Measurements from ENCODE around the gene LRP6. TPM values are rescaled to one million over a fixed set of nuclear protein-coding genes. Genes with fewer than 3 reads are reported as not detected.

The LRP6 gene
- total RNA-seq, 2 experiments from 2014 or later, result 5.2 to 8.1 TPM

GRCh38 chr12:12305568-12306300 is 38.9 kb upstream of the LRP6 start:
- Histone ChIP-seq H3K27ac (ENCODE audit: low read depth, low read length, poor library complexity, severe bottlenecking) (no peak overlapping the region), H3K79me2 (ENCODE audit: insufficient read depth, low read depth, low read length) (no peaks in the 10 kb centered on the region), H3K36me3 (ENCODE audit: insufficient read depth, low read length) (no peaks in the 10 kb centered on the region), H3K4me3 (ENCODE audit: low read depth, low read length, poor library complexity, severe bottlenecking) (no peak overlapping the region), H3K9me2 (ENCODE audit: insufficient read depth, low read length) (no peaks in the 10 kb centered on the region), H3K4me2 (ENCODE audit: low read length) (no peak overlapping the region), H3K9me3 (ENCODE audit: low read length) (no peaks in the 10 kb centered on the region), H2AFZ (ENCODE audit: low read length) (no peak overlapping the region), H4K20me1 (ENCODE audit: insufficient read depth, low read length) (no peaks in the 10 kb centered on the region), H3K4me1 (ENCODE audit: insufficient read depth, low read length, poor library complexity, severe bottlenecking) (no peaks in the 10 kb centered on the region)
- ChIA-PET POLR2A (interaction anchor here (0.6 kb wide), 1 partner anchor 132 kb away, joined by 3 read pairs; no protein-coding TSS in a partner anchor), CTCF (ENCODE audit: unreplicated experiment) (no interaction called here)
- no peak for DNase-seq (ENCODE audit: low spot score)
- intact Hi-C loops (cut with micrococcal nuclease; ENCODE audit: unreplicated experiment), result no loop called here
- no TSS peak for BruUV-seq (replicated peaks)
- no peak for TF ChIP-seq EZH2phosphoT487 (IDR thresholded peaks at IDR 0.05; ENCODE audit: borderline replicate concordance, low read depth, low read length)
- TF ChIP-seq, protein P1, sequence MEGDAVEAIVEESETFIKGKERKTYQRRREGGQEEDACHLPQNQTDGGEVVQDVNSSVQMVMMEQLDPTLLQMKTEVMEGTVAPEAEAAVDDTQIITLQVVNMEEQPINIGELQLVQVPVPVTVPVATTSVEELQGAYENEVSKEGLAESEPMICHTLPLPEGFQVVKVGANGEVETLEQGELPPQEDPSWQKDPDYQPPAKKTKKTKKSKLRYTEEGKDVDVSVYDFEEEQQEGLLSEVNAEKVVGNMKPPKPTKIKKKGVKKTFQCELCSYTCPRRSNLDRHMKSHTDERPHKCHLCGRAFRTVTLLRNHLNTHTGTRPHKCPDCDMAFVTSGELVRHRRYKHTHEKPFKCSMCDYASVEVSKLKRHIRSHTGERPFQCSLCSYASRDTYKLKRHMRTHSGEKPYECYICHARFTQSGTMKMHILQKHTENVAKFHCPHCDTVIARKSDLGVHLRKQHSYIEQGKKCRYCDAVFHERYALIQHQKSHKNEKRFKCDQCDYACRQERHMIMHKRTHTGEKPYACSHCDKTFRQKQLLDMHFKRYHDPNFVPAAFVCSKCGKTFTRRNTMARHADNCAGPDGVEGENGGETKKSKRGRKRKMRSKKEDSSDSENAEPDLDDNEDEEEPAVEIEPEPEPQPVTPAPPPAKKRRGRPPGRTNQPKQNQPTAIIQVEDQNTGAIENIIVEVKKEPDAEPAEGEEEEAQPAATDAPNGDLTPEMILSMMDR (conservative IDR thresholded peaks at IDR 0.05; ENCODE audit: low read length), result no peak

DNA sequence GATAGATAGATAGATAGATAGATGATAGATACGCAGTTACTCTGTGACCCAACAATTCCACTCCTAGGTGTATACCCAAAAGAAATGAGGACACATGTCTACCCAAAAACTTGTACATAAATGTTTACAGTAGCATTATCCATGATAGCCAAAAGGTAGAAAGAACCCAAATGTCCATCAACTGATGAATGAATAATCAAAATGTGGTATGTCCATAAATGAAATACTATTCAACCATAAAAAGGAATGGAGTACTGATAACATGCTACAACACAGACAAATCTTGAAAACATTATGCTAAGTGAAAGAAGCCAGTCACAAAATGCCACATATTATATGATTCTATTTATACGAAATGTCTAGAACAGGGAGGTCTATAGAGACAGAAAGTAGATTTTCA is 36.1 kb upstream of the LRP6 start:
- Histone ChIP-seq H4K20me1 (ENCODE audit: insufficient read depth, low read length) (no peaks in the 10 kb centered on the region), H2AFZ (ENCODE audit: low read length) (no peak overlapping the region), H3K9me3 (ENCODE audit: low read length) (no peaks in the 10 kb centered on the region), H3K27ac (ENCODE audit: low read depth, low read length, poor library complexity, severe bottlenecking) (no peak overlapping the region), H3K9me2 (ENCODE audit: insufficient read depth, low read length) (no peaks in the 10 kb centered on the region), H3K79me2 (ENCODE audit: insufficient read depth, low read depth, low read length) (no peaks in the 10 kb centered on the region), H3K36me3 (ENCODE audit: insufficient read depth, low read length) (no peaks in the 10 kb centered on the region), H3K4me2 (ENCODE audit: low read length) (no peak overlapping the region), H3K4me1 (ENCODE audit: insufficient read depth, low read length, poor library complexity, severe bottlenecking) (no peaks in the 10 kb centered on the region), H3K4me3 (ENCODE audit: low read depth, low read length, poor library complexity, severe bottlenecking) (no peak overlapping the region)
- DNase-seq (ENCODE audit: low spot score), result no peak
- intact Hi-C loops (cut with micrococcal nuclease; ENCODE audit: unreplicated experiment), result no loop called here
- TF ChIP-seq, protein P1 (conservative IDR thresholded peaks at IDR 0.05; ENCODE audit: low read length), result no peak
- no peak for TF ChIP-seq EZH2phosphoT487 (IDR thresholded peaks at IDR 0.05; ENCODE audit: borderline replicate concordance, low read depth, low read length)
- BruUV-seq (replicated peaks), result no TSS peak
- ChIA-PET CTCF (ENCODE audit: unreplicated experiment) (no interaction called here), POLR2A (no interaction called here)

GRCh38 chr12:12301122-12301521 is 34.3 kb upstream of the LRP6 start:
- H3K27ac ChIP-seq (ENCODE audit: low read depth, low read length, poor library complexity, severe bottlenecking), result no peak overlapping the region
- CTCF ChIA-PET (ENCODE audit: unreplicated experiment), result no interaction called here
- H3K9me2 ChIP-seq (ENCODE audit: insufficient read depth, low read length), result no peaks in the 10 kb centered on the region
- TF ChIP-seq, protein P1 (conservative IDR thresholded peaks at IDR 0.05; ENCODE audit: low read length), result no peak
- TF ChIP-seq EZH2phosphoT487 (IDR thresholded peaks at IDR 0.05; ENCODE audit: borderline replicate concordance, low read depth, low read length), result no peak
- H3K4me2 ChIP-seq (ENCODE audit: low read length), result no peak overlapping the region
- no peak for DNase-seq (ENCODE audit: low spot score)
- BruUV-seq (replicated peaks), result no TSS peak
- POLR2A ChIA-PET, result no interaction called here
- H3K36me3 ChIP-seq (ENCODE audit: insufficient read depth, low read length), result no peaks in the 10 kb centered on the region
- no peaks in the 10 kb centered on the region for H3K9me3 ChIP-seq (ENCODE audit: low read length)
- no peaks in the 10 kb centered on the region for H4K20me1 ChIP-seq (ENCODE audit: insufficient read depth, low read length)
- no peak overlapping the region for H3K4me3 ChIP-seq (ENCODE audit: low read depth, low read length, poor library complexity, severe bottlenecking)
- H3K79me2 ChIP-seq (ENCODE audit: insufficient read depth, low read depth, low read length), result no peaks in the 10 kb centered on the region
- H3K4me1 ChIP-seq (ENCODE audit: insufficient read depth, low read length, poor library complexity, severe bottlenecking), result no peaks in the 10 kb centered on the region
- intact Hi-C loops (cut with micrococcal nuclease; ENCODE audit: unreplicated experiment), result no loop called here
- no peak overlapping the region for H2AFZ ChIP-seq (ENCODE audit: low read length)
